Measurements from ENCODE around the gene XDH. TPM values are rescaled to one million over a fixed set of nuclear protein-coding genes. Genes with fewer than 3 reads are reported as not detected.

The XDH gene
- polyA plus RNA-seq, 4 donors, result 0.03 to 0.10 (median 0.07) TPM

GRCh38 chr2:31404302-31404701 is 10.2 kb downstream of the XDH start:
- DNase-seq (ENCODE audit: low read depth in 4 of 4, low spot score in 3 of 4), result no peak

- no peak for DNase-seq (ENCODE audit: low read depth in 4 of 4, low spot score in 3 of 4)
These were observed 12.2 kb downstream of the XDH start for GRCh38 chr2:31402388-31402787.

- DNase-seq (ENCODE audit: low read depth in 4 of 4, low spot score in 3 of 4), result no peak
These were observed 13.0 kb downstream of the XDH start for GRCh38 chr2:31401580-31401979.

GRCh38 chr2:31398881-31399280 is 15.7 kb downstream of the XDH start:
- no peak for DNase-seq (ENCODE audit: low read depth in 4 of 4, low spot score in 3 of 4)

GRCh38 chr2:31397094-31397493 is 17.4 kb downstream of the XDH start:
- no peak for DNase-seq (ENCODE audit: low read depth in 4 of 4, low spot score in 3 of 4)

GRCh38 chr2:31390324-31390723 is 24.2 kb downstream of the XDH start:
- DNase-seq (ENCODE audit: low read depth in 4 of 4, low spot score in 3 of 4), result no peak

- no peak for DNase-seq (ENCODE audit: low read depth in 4 of 4, low spot score in 3 of 4)
These were observed 25.8 kb downstream of the XDH start for GRCh38 chr2:31388736-31389135.

GRCh38 chr2:31387850-31388249 is 26.7 kb downstream of the XDH start:
- no peak for DNase-seq (ENCODE audit: low read depth in 4 of 4, low spot score in 3 of 4)

- DNase-seq (ENCODE audit: low read depth in 4 of 4, low spot score in 3 of 4), result no peak
These were observed 27.9 kb downstream of the XDH start for GRCh38 chr2:31386648-31387047.

- DNase-seq (ENCODE audit: low read depth in 4 of 4, low spot score in 3 of 4), result no peak
These were observed 28.4 kb downstream of the XDH start for GRCh38 chr2:31386172-31386571.

GRCh38 chr2:31384771-31385276 is 29.7 kb downstream of the XDH start:
- no peak for DNase-seq (ENCODE audit: low read depth in 4 of 4, low spot score in 3 of 4)

GRCh38 chr2:31384351-31384750 is 30.2 kb downstream of the XDH start:
- no peak for DNase-seq (ENCODE audit: low read depth in 4 of 4, low spot score in 3 of 4)

- DNase-seq (ENCODE audit: low read depth in 4 of 4, low spot score in 3 of 4), result no peak
These were observed 30.9 kb downstream of the XDH start for GRCh38 chr2:31383471-31384153.

GRCh38 chr2:31382452-31383120 is 32.0 kb downstream of the XDH start:
- DNase-seq (ENCODE audit: low read depth in 4 of 4, low spot score in 3 of 4), result no peak

GRCh38 chr2:31381601-31382000 is 32.9 kb downstream of the XDH start:
- no peak for DNase-seq (ENCODE audit: low read depth in 4 of 4, low spot score in 3 of 4)

- no peak for DNase-seq (ENCODE audit: low read depth in 4 of 4, low spot score in 3 of 4)
These were observed 34.3 kb downstream of the XDH start for GRCh38 chr2:31380243-31380642.

GRCh38 chr2:31379747-31380146 is 34.8 kb downstream of the XDH start:
- DNase-seq (ENCODE audit: low read depth in 4 of 4, low spot score in 3 of 4), result no peak

GRCh38 chr2:31378791-31379501 is 35.6 kb downstream of the XDH start:
- DNase-seq (ENCODE audit: low read depth in 4 of 4, low spot score in 3 of 4), result no peak

GRCh38 chr2:31378389-31378788 is 36.2 kb downstream of the XDH start:
- no peak for DNase-seq (ENCODE audit: low read depth in 4 of 4, low spot score in 3 of 4)

- no peak for DNase-seq (ENCODE audit: low read depth in 4 of 4, low spot score in 3 of 4)
These were observed 41.4 kb downstream of the XDH start for GRCh38 chr2:31373127-31373526.

GRCh38 chr2:31372097-31372496 is 42.4 kb downstream of the XDH start:
- DNase-seq (ENCODE audit: low read depth in 4 of 4, low spot score in 3 of 4), result no peak

GRCh38 chr2:31371691-31372090 is 42.9 kb downstream of the XDH start:
- no peak for DNase-seq (ENCODE audit: low read depth in 4 of 4, low spot score in 3 of 4)
